HG03139 (cell line): ENCODE measurements around the gene AEN.
A peak's percentile ranks its signal among the peaks of the same experiment; 100 is the strongest.
"Not testable (repeated sequence)": the region's sequence is repeated elsewhere in the genome, so short reads cannot be mapped to it uniquely, and the experiment has no call there.

Experiments
- ATAC-seq: cut with Tn5 transposase; IDR thresholded peaks from one replicate; pipeline ENCODE4 v1.9.1; 2021; ENCODE audit not compliant: unreplicated experiment

Gene AEN

GRCh38 chr15:88630798-88631463 lies 9.8 kb downstream of the AEN start:
- ATAC-seq = no peak

- ATAC-seq = no peak
Observed at GRCh38 chr15:88631464-88632028, 10.4 kb downstream of the AEN start.

DNA sequence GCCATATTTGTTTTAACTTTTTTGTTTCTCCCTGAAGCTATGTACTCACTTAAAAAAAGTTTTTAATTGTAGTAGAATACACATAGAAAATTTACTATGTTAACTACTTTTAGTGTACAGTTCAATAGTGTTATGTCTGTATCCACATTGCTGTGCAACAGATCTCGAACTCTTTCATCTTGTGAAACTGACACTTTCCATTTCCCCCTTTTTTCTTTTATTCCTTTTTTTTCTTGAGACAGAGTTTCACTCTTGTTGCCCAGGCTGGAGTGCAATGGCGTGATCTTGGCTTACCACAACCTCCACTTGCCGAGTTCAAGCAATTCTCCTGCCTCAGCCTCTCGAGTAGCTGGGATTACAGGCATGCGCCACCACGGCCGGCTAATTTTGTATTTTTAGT lies 11.7 kb downstream of the AEN start:
- ATAC-seq = not testable (repeated sequence)

DNA sequence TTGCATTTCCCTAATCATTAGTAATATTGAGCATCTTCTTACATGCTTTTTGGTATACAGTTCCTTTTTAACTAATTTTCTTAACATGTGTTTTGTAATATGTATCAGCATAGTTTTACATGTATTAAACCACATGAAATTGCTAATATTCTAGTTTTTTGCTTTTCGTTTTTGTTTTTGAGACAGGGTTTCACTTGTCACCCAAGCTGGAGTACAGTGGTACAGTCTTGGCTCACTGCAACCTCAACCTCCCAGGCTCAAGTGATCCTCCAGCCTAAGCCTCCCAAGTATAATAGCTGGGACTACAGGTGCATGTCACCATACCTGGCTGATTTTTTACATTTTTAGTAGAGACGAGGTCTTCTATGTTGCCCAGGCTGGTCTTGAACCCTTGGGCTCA lies 13.3 kb downstream of the AEN start:
- ATAC-seq = no peak

- ATAC-seq = peak; percentile 26
Observed at GRCh38 chr15:88635318-88635717, 14.2 kb downstream of the AEN start.

GRCh38 chr15:88636050-88636449 lies 14.9 kb downstream of the AEN start:
- ATAC-seq = no peak

- no peak for ATAC-seq
Observed at GRCh38 chr15:88636654-88637053, 15.5 kb downstream of the AEN start.

GRCh38 chr15:88637436-88637835 lies 16.3 kb downstream of the AEN start:
- no peak for ATAC-seq

DNA sequence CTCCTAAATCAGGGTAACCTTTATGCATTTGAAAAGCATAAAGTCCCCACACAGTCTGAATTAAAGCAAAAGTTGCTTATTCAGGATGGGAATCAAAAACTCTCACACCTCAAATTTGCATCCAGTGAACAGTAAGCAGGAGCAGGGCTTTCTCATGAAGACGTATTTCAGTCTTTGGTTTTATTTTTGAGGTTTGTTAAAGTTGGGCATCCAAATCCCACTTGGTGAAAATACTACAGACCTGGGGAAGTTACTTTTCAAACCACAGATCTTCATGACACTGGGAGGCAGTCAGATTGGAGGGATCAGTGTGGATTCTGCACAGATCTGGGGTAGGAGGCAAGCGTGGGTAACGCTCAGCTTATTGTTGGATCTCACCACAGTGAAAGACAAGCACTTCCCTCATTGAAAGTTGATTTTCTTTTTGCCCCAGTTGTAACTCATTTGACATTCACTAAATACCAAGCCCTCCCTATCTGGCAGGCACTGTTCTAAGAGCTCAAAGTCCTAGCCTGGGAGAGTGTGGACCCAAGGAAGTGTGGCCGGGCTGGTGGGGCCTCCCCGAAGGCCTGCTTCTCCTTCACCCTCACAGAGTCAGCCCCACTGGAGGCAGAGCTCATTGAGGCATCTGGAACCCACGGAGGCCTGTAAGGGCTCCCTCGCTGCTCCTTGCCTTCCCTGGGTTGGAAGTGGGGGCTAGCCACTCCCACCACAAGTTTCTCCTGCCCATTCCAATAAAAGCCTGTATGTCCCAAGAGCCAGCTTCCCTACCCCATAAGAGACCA lies 16.9 kb downstream of the AEN start:
- ATAC-seq = no peak

DNA sequence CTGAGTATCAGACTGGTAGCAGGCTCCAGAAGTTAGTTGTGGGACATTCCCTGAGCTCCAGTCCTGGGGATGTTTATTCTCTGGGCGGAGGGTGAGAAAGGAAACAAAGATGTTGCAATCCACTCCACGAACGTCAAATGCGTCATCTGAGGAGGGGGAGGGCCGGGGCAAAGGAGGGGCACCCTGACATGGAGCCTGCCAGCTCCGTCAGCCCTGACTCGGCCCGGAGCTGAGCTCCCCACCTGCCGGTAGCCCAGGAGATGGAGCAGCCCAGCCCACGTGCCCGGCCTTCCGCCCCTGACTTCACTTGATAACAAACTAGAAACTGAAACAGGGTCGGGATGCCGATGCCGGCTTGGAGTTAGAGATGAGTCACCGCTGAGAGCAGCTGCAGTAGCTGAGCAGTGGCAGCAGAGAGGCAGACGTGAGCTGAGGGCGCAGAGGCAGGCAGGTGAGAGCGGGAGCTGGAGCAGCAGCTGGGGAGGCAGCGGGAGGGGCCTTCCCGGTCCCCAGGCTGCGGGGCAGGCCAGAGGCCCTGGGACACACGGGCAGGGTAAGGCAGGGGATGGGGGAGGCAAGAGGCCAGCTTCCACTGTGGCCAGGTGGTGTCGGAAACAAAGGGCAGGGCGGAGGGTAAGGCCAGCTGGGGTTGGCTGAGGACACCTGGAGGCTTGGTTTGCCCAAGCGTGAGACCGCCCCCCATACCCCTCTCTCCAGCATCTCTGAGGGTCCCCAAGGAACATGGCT lies 17.7 kb downstream of the AEN start, which contains the start of gene ISG20:
Gene ISG20, plus strand, starts transcription at position 391 of the 747 bp plus-strand sequence. Its CDS starts 351 bp downstream, at position 742.
- ATAC-seq = peak; percentile 62

DNA sequence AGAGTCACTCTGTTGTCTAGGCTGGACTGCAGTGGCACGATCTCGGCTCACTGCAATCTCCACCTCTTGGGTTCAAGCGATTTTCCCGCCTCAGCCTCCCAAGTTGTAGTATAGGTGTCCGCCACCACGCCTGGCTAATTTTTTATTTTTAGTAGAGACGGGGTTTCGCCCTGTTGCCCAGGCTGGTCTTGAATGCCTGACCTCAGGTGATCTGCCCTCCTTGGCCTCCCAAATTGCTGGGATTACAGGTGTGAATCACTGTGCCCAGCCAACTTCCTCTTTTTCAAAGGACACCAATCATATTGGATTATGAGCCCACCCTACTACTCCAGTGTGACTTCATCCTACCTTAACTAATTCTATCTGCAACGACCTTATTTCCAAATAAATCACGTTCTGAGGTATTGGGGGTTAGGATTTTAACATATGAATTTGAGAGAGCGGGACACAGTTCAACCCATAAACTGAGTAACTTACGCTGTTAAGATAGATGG lies 20.9 kb downstream of the AEN start:
- ATAC-seq = no peak

GRCh38 chr15:88642514-88642913 lies 21.4 kb downstream of the AEN start:
- ATAC-seq = not testable (repeated sequence)

- ATAC-seq = no peak
Observed at GRCh38 chr15:88644741-88645140, 23.6 kb downstream of the AEN start.

- ATAC-seq = no peak
Observed at GRCh38 chr15:88645171-88646087, 24.3 kb downstream of the AEN start.

DNA sequence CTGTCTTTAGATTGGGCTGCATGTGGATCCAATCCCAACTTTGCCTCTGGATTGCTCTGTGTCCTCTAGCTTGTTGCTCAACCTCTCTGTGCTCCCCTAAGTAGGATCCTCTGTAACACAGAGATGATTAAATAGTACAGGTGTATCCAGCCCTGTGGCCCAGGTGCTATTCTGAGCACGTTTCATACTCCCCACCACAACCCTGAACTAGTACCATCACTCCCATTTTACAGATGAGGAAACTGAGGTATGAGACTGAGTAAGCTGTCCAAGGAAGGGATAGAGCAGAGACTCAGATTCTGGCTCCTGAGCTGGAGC lies 24.9 kb downstream of the AEN start:
- ATAC-seq = no peak

- no peak for ATAC-seq
Observed at GRCh38 chr15:88646951-88647350, 25.8 kb downstream of the AEN start.

GRCh38 chr15:88647351-88648105 lies 26.4 kb downstream of the AEN start:
- no peak for ATAC-seq

DNA sequence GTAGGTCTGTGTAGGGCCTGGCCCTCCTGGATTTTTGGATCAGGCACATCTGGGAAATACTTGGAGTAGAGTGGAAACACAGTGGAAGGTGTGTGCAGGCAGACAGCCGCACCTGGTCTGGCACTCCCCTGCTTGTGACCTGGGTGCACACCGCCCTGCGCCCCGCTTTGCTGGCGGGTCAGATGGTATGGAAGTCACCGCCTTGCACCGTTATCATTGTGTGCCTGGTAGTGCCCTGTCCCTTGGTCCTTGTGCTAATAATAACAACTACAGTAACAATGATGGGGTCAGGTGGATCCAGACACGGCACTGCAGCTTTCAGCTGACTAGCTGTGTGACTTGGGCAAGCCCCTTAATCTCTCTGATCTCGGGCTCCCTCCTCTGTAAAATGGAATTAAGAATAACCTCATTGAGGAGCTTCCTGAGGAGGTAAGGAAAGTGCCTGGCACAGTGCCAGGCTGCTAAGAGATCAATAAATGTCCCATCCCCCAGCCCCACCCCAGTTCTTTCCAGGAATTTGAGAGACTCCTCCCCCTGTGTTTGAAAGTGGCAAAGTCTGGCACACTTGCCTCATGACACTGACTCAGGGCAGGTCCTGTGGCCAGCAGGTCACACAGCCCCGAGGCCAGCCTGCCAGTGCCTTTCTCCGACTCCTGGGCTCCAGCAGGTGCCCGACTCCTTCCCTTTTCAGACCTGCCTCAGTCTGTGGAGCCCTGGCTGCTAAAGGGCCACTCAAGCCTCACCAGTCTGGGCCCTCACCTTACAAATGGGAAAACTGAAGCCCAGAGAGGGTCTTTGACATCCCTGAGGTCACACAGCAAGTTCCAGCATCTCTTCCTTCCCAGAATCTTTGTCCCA lies 27.4 kb downstream of the AEN start:
- ATAC-seq = no peak

DNA sequence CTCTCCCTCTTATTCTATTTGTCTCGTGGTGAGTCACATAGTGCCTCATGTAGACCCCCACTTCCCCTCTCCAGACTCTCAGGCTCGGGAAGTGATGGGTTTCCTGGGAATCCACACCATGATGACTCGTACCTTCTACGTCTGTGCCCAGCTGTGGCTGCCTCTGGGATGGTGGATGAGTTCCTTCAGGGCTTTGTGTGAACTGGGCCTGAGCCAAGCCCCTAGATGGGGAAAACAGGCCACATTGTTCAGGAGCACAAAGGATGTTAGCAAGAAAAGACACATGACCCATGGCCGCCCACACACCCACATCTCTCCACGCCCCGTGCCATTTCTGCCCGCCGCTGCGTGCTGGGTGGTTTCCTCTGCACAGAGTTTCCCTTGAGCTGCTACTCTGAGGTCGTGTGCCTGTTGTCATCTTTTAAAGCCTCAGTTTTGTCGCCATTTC lies 28.2 kb downstream of the AEN start:
- peak; percentile 62 for ATAC-seq
